ENCODE measurements around the gene BAZ2A.

- no peak for TF ChIP-seq CTCF (conservative IDR thresholded peaks at IDR 0.05)
- no peak for TF ChIP-seq ZFX (IDR thresholded peaks at IDR 0.05)
Measured at GRCh38 chr12:56676851-56677580, 46.9 kb upstream of the BAZ2A start.

Measured in C4-2B (cell line).